B cell (primary cell): Measurements from ENCODE around the gene NYAP1. TPM values are rescaled to one million over a fixed set of nuclear protein-coding genes. Genes with fewer than 3 reads are reported as not detected.

Experiments
- ATAC-seq: fragments of 200-7000 bp; cut with Tn5 transposase; one replicate; pipeline ENCODE4 v1.10.0; 2021; ENCODE audit warnings: low read depth, mild to moderate bottlenecking, moderate number of reproducible peaks, moderate library complexity
- CTCF ChIA-PET: fragments of 350-600 bp; sonication (Branson Sonifier 250); formaldehyde crosslinking; loops from one replicate; lab custom pipeline; 2021; ENCODE audit warnings: antibody characterized with exemption, inconsistent platforms; lab: Charles Lee
- POLR2A ChIA-PET: fragments of 350-600 bp; sonication (Branson Sonifier 250); formaldehyde crosslinking; loops from one replicate; lab custom pipeline; 2021; ENCODE audit warnings: antibody characterized with exemption; lab: Charles Lee
- DNase-seq: peaks from one replicate; pipeline ENCODE4 v3.0.0; 2013
- H2AFZ ChIP-seq: 2 replicates; pipeline ENCODE4 v1.6.1; 2012; ENCODE audit warnings: mild to moderate bottlenecking, low read depth, low read length; ENCODE audit not compliant: insufficient read depth, poor library complexity, severe bottlenecking
- H3K27ac ChIP-seq, 2 donors: 1 replicate in 1 of 2; 2 replicates in 1 of 2; pipeline ENCODE4 v1.5.1; 2012 to 2013; ENCODE audit warnings: low read length in 2 of 2, mild to moderate bottlenecking in 2 of 2, moderate library complexity in 1 of 2
- H3K27me3 ChIP-seq, 4 experiments: fragments of 200-600 bp in 1 of 4; sonication (generic) in 1 of 4; replicated peaks in 1 of 4; 1 replicate in 2 of 4; 2 replicates in 2 of 4; pipeline versions ENCODE4 v1.6.1 to v1.7.0; 2013 to 2016; ENCODE audit warnings: low read length in 3 of 4, mild to moderate bottlenecking in 2 of 4, mixed read lengths in 1 of 4, moderate library complexity in 1 of 4; ENCODE audit not compliant: insufficient read depth in 4 of 4, control insufficient read depth in 3 of 4; ENCODE audit errors: control extremely low read depth in 1 of 4
- H3K36me3 ChIP-seq, 2 experiments: replicated peaks in 1 of 2; 1 replicate in 1 of 2; 2 replicates in 1 of 2; pipeline versions ENCODE4 v1.6.1 to v1.7.1; 2013; ENCODE audit warnings: low read length in 1 of 2; ENCODE audit not compliant: insufficient read depth in 2 of 2, control insufficient read depth in 1 of 2; ENCODE audit errors: control extremely low read depth in 1 of 2, extremely low read depth in 1 of 2
- H3K4me1 ChIP-seq, 2 donors: fragments of 200-600 bp in 1 of 2; sonication (generic) in 1 of 2; 1 replicate in 1 of 2; 2 replicates in 1 of 2; pipeline versions ENCODE4 v1.5.1 to v1.6.1; 2013 to 2017; ENCODE audit warnings: low read length in 2 of 2; ENCODE audit not compliant: control insufficient read depth in 2 of 2, insufficient read depth in 2 of 2
- H3K4me2 ChIP-seq: replicated peaks from 2 replicates; pipeline ENCODE3; 2012; ENCODE audit warnings: mild to moderate bottlenecking, low read depth, low read length; ENCODE audit not compliant: poor library complexity, severe bottlenecking
- H3K4me3 ChIP-seq, 5 experiments: fragments of 200-600 bp in 1 of 5; sonication (generic) in 1 of 5; 1 replicate in 3 of 5; 2 replicates in 2 of 5; pipeline versions ENCODE4 v1.5.1 to v1.7.0; 2011 to 2016; ENCODE audit warnings: low read length in 4 of 5, mild to moderate bottlenecking in 4 of 5, low read depth in 2 of 5, control low read depth in 1 of 5, moderate library complexity in 1 of 5; ENCODE audit not compliant: insufficient read depth in 1 of 5; ENCODE audit errors: control extremely low read depth in 1 of 5, extremely low read depth in 1 of 5
- H3K79me2 ChIP-seq: fragments of 200-600 bp; sonication (generic); one replicate; pipeline ENCODE4 v1.6.0; 2016; ENCODE audit warnings: low read length; ENCODE audit not compliant: control insufficient read depth, insufficient read depth
- H3K9ac ChIP-seq: fragments of 200-600 bp; sonication (generic); 2 replicates; pipeline ENCODE4 v1.6.1; 2017; ENCODE audit warnings: mild to moderate bottlenecking, low read length, moderate library complexity
- H3K9me3 ChIP-seq, 3 donors: one replicate each; pipeline versions ENCODE4 v1.6.1 to v1.7.1; 2013; ENCODE audit warnings: low read length in 2 of 3; ENCODE audit not compliant: control insufficient read depth in 2 of 3, insufficient read depth in 1 of 3; ENCODE audit errors: control extremely low read depth in 1 of 3
- H4K20me1 ChIP-seq: 2 replicates; pipeline ENCODE4 v1.6.0; 2012; ENCODE audit warnings: mild to moderate bottlenecking, low read length; ENCODE audit not compliant: insufficient read depth, control insufficient read depth, poor library complexity, severe bottlenecking
- H3K27ac Mint-ChIP-seq: one replicate; pipeline ENCODE4 v1.8.0; 2021; ENCODE audit warnings: mixed read lengths
- H3K27me3 Mint-ChIP-seq: one replicate; pipeline ENCODE4 v1.8.0; 2021; ENCODE audit warnings: mixed read lengths
- H3K4me1 Mint-ChIP-seq: one replicate; pipeline ENCODE4 v1.8.0; 2021; ENCODE audit warnings: mixed read lengths
- H3K4me3 Mint-ChIP-seq: one replicate; pipeline ENCODE4 v1.8.0; 2021; ENCODE audit warnings: mixed read lengths
- H3K9me3 Mint-ChIP-seq: one replicate; pipeline ENCODE4 v1.8.0; 2022; ENCODE audit warnings: mixed read lengths; ENCODE audit not compliant: insufficient read depth
- CTCF ChIP-seq: fragments of 200-600 bp; IDR thresholded peaks from one replicate; pipeline ENCODE4 v1.8.0; 2022; ENCODE audit warnings: antibody characterized with exemption, mild to moderate bottlenecking
- EZH2 ChIP-seq: IDR thresholded peaks from 2 replicates; pipeline ENCODE4 v1.6.1; 2012; ENCODE audit warnings: borderline replicate concordance, low read depth, mild to moderate bottlenecking, moderate library complexity, low read length; ENCODE audit not compliant: insufficient read depth, poor library complexity, severe bottlenecking
- WGBS: methylation state at CpG from one replicate; pipeline ENCODE4 v1.1.5; 2013; ENCODE audit warnings: missing lambda C conversion rate; ENCODE audit not compliant: insufficient coverage; 5-methylcytosine and 5-hydroxymethylcytosine counted together
- intact Hi-C: fragments of 100-400 bp; cut with micrococcal nuclease; formaldehyde crosslinking; loops from one replicate; pipeline ENCODE4 v1.10.0; 2022
- polyA plus RNA-seq: library from polyadenylated mRNA; depleted of rRNA; stranded (reverse); fragments of >200 nt; gene quantifications from 2 replicates; pipeline ENCODE4 v1.2.3, GENCODE V29; 2012
- total RNA-seq, 2 donors: library from RNA; stranded (reverse); fragments of 120-200 nt in 1 of 2; gene quantifications; 1 replicate in 1 of 2; 2 replicates in 1 of 2; pipeline versions ENCODE4 v1.2.3 to v1.2.4, GENCODE V29; 2013 to 2022

Gene NYAP1
- total and polyA plus RNA-seq, 2 donors (not counting 1 experiment from before 2014, with no cell fraction given): 0.06 TPM; not detected in 1

- H3K4me1 Mint-ChIP-seq: peaks cover 49% of the 10 kb centered on the region
- Histone ChIP-seq H3K9ac (no peak overlapping the region), H3K36me3 (peaks cover 1 to 39% of the 10 kb centered on the region in 2 experiments), H3K4me2 (peak overlapping the region; percentile 34), H2AFZ (no peak overlapping the region), H3K79me2 (peaks cover 43% of the 10 kb centered on the region), H3K4me1 (peaks cover 32 to 52% of the 10 kb centered on the region in 2 donors), H4K20me1 (peaks cover 72% of the 10 kb centered on the region), H3K27ac (peak overlapping the region; percentile 41 to 71), H3K27me3 (no peaks in the 10 kb centered on the region), H3K4me3 (no peak overlapping the region), H3K9me3 (no peaks in the 10 kb centered on the region)
- ChIA-PET POLR2A (interaction anchor here (0.7 to 1.0 kb wide), 2 partner anchors 37 to 249 kb away, joined by 3 to 7 read pairs; partner anchors contain the start of gene PPP1R35), CTCF (interaction anchor here (1.1 to 4.2 kb wide), 3 partner anchors 10 to 87 kb away, joined by 3 to 18 read pairs (median 3); no protein-coding TSS in a partner anchor)
- H3K27ac Mint-ChIP-seq: peak overlapping the region; percentile 76
- no peak for TF ChIP-seq CTCF
- TF ChIP-seq EZH2: no peak
- H3K4me3 Mint-ChIP-seq: no peak overlapping the region
- DNase-seq (peak; percentile 36), ATAC-seq (peak; percentile 26)
- H3K9me3 Mint-ChIP-seq: no peaks in the 10 kb centered on the region
- 47% methylated on average over 13 of the region's 14 CpGs for WGBS
- no peaks in the 10 kb centered on the region for H3K27me3 Mint-ChIP-seq
- intact Hi-C loops: loop anchor here (10.0 kb wide), 1 partner anchor 232 kb away; the partner anchor contains the start of gene POP7
Observed at GRCh38 chr7:100472854-100473499, 10.8 kb upstream of the NYAP1 start.

GRCh38 chr7:100475549-100475948 lies 8.2 kb upstream of the NYAP1 start:
- Histone ChIP-seq H3K79me2 (peaks cover 50% of the 10 kb centered on the region), H3K4me1 (peaks cover 34 to 55% of the 10 kb centered on the region in 2 donors), H4K20me1 (peaks cover 50% of the 10 kb centered on the region), H3K27ac (peak overlapping the region in 1 of 2 donors; percentile 89), H3K36me3 (peaks cover 1 to 31% of the 10 kb centered on the region in 2 experiments), H3K9me3 (no peaks in the 10 kb centered on the region), H3K4me2 (peak overlapping the region; percentile 97), H3K27me3 (no peaks in the 10 kb centered on the region), H2AFZ (no peak overlapping the region), H3K4me3 (no peak overlapping the region), H3K9ac (peak overlapping the region; percentile 96)
- Mint-ChIP-seq H3K4me3 (peak overlapping the region; percentile 97), H3K27me3 (no peaks in the 10 kb centered on the region), H3K9me3 (no peaks in the 10 kb centered on the region), H3K4me1 (peaks cover 46% of the 10 kb centered on the region), H3K27ac (peak overlapping the region; percentile 85)
- DNase-seq: no peak
- POLR2A ChIA-PET: interaction anchor here (1.2 kb wide), 1 partner anchor 11 kb away, joined by 7 read pairs; no protein-coding TSS in a partner anchor
- TF ChIP-seq CTCF (no peak), EZH2 (no peak)
- intact Hi-C loops: loop anchor here (5.0 to 10.0 kb wide), 2 partner anchors 229 to 377 kb away; partner anchors contain the start of genes POP7 and SLC12A9
- ATAC-seq: no peak
- WGBS: 38% methylated on average over 3 of the region's 9 CpGs
- CTCF ChIA-PET: interaction anchor here (0.9 to 4.2 kb wide), 4 partner anchors 84 to 217 kb away, joined by 4 to 18 read pairs (median 6); partner anchors contain the start of genes FBXO24 and LRCH4
